GM12892 (cell line): ENCODE data around the gene IRS1.

Experiments
- POLR2A ChIP-seq: IDR thresholded peaks from 2 replicates; pipeline ENCODE4 v1.6.1; 2011; ENCODE audit warnings: low read depth, low read length, control low read depth
- POLR2AphosphoS5 ChIP-seq: IDR thresholded peaks from 2 replicates; pipeline ENCODE4 v1.6.1; 2011; ENCODE audit warnings: low read depth, low read length, control low read depth

- TF ChIP-seq POLR2A (no peak), POLR2AphosphoS5 (no peak)
Observed at GRCh38 chr2:226839161-226839560, 39.5 kb upstream of the IRS1 start.
